GM12801 (cell line): ENCODE measurements around the gene PPP1R10.

Source experiments
- CTCF ChIP-seq: IDR thresholded peaks from one replicate; pipeline ENCODE4 v1.5.1; 2011; ENCODE audit warnings: control low read depth; ENCODE audit not compliant: insufficient read length; ENCODE audit errors: extremely low read depth

Gene PPP1R10

GRCh38 chr6:30556066-30556905 is 60.8 kb downstream of the PPP1R10 start, which contains the start of gene GNL1:
Gene GNL1, minus strand, starts transcription at chr6:30556489. Its CDS starts 286 bp downstream, at chr6:30556203.
- TF ChIP-seq CTCF, result no peak

GRCh38 chr6:30555816-30556065 is 61.3 kb downstream of the PPP1R10 start:
- TF ChIP-seq CTCF, result no peak

- TF ChIP-seq CTCF, result no peak
Measured at GRCh38 chr6:30554962-30555815, 61.9 kb downstream of the PPP1R10 start.

DNA sequence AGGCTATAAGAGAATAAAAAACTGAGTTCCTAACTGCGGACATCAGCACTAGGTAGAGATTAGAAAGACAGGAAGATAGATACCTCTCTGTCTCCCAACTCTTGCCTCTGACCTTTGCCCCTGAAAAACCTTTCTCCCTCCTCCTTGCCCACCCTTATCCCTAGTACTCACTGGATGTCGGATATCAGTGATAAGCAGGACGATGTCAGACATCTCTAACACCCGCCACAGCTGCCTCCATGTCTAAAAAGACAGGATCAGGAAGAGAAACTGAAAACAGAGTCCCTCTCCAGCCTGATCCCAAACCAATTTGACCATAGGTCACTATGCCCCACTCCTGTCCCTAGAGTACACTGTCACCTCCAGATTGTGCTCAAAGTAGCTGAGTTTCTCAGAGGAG is 62.6 kb downstream of the PPP1R10 start:
- no peak for TF ChIP-seq CTCF
